PC-3 (cell line): ENCODE results near the gene ALG12. TPM values are rescaled to one million over a fixed set of nuclear protein-coding genes. Genes with fewer than 3 reads are reported as not detected.

Source experiments
- ATAC-seq: fragments of 200-7000 bp; cut with Tn5 transposase; 2 replicates; pipeline ENCODE4 v1.9.1; 2020; ENCODE audit warnings: mild to moderate bottlenecking, moderate library complexity
- BruUV-seq: library from RNA; stranded (reverse); fragments of 400-500 nt; replicated peaks from 2 replicates; lab custom pipeline; 2021; lab: Mats Ljungman, UMichigan
- CTCF ChIA-PET: fragments of 300-600 bp; sonication (Branson Sonifier 250); formaldehyde crosslinking; loops from one replicate; lab custom pipeline; 2022; ENCODE audit warnings: antibody characterized with exemption; lab: Charles Lee
- POLR2A ChIA-PET: fragments of 300-600 bp; sonication (Branson Sonifier 250); formaldehyde crosslinking; loops from one replicate; lab custom pipeline; 2022; ENCODE audit warnings: antibody characterized with exemption; ENCODE audit not compliant: unreplicated experiment; lab: Charles Lee
- DNase-seq: peaks from one replicate; pipeline ENCODE4 v3.0.0-alpha.2; 2015
- H2AFZ ChIP-seq: fragments of 300-600 bp; sonication (generic); 2 replicates; pipeline ENCODE4 v1.6.0; 2016; ENCODE audit warnings: antibody characterized with exemption, low read length
- H3F3A ChIP-seq: fragments of 300-600 bp; sonication (generic); one replicate; pipeline ENCODE4 v1.6.0; 2017; ENCODE audit warnings: antibody characterized with exemption, low read length, control low read depth, mild to moderate bottlenecking; ENCODE audit not compliant: unreplicated experiment
- H3K27ac ChIP-seq: fragments of 300-600 bp; sonication (generic); 2 replicates; pipeline ENCODE4 v1.5.1; 2016; ENCODE audit warnings: mild to moderate bottlenecking, low read length
- H3K27me3 ChIP-seq: fragments of 300-600 bp; sonication (generic); 2 replicates; pipeline ENCODE4 v1.6.1; 2016; ENCODE audit warnings: low read length, mixed read lengths
- H3K36me3 ChIP-seq: fragments of 300-600 bp; sonication (generic); 2 replicates; pipeline ENCODE4 v1.6.1; 2016; ENCODE audit warnings: low read depth, mixed run types, low read length, mixed read lengths
- H3K4me1 ChIP-seq: fragments of 300-600 bp; sonication (generic); 2 replicates; pipeline ENCODE4 v1.5.1; 2016; ENCODE audit warnings: low read length; ENCODE audit not compliant: insufficient read depth
- H3K4me2 ChIP-seq: fragments of 300-600 bp; sonication (generic); 2 replicates; pipeline ENCODE4 v1.6.0; 2016; ENCODE audit warnings: low read length
- H3K4me3 ChIP-seq: fragments of 300-600 bp; sonication (generic); 2 replicates; pipeline ENCODE4 v1.5.1; 2016; ENCODE audit warnings: mild to moderate bottlenecking, low read length, mixed read lengths
- H3K79me2 ChIP-seq: fragments of 300-600 bp; sonication (generic); 2 replicates; pipeline ENCODE4 v1.6.1; 2017; ENCODE audit warnings: low read length, mixed read lengths
- H3K9ac ChIP-seq: fragments of 300-600 bp; sonication (generic); 2 replicates; pipeline ENCODE4 v1.6.0; 2016; ENCODE audit warnings: mild to moderate bottlenecking, low read length
- H3K9me2 ChIP-seq: fragments of 300-600 bp; sonication (generic); replicated peaks from 2 replicates; pipeline ENCODE4 v1.6.1; 2016; ENCODE audit warnings: mixed run types, low read length, mixed read lengths
- H3K9me3 ChIP-seq: fragments of 300-600 bp; sonication (generic); 2 replicates; pipeline ENCODE4 v1.6.1; 2016; ENCODE audit warnings: low read length, mixed read lengths
- H4K20me1 ChIP-seq: fragments of 300-600 bp; sonication (generic); 2 replicates; pipeline ENCODE4 v1.6.1; 2016; ENCODE audit warnings: low read length, mixed read lengths
- EZH2 ChIP-seq: fragments of 300-600 bp; sonication (generic); IDR thresholded peaks from one replicate; pipeline ENCODE4 v1.6.1; 2017; ENCODE audit warnings: antibody characterized with exemption, mild to moderate bottlenecking, low read length; ENCODE audit not compliant: unreplicated experiment
- EZH2phosphoT487 ChIP-seq: fragments of 300-600 bp; sonication (generic); IDR thresholded peaks from 2 replicates; pipeline ENCODE4 v1.6.1; 2018; ENCODE audit warnings: mild to moderate bottlenecking, antibody characterized with exemption, low read length, borderline replicate concordance
- intact Hi-C: fragments of 100-400 bp; cut with micrococcal nuclease; formaldehyde crosslinking; loops from 2 replicates; pipeline ENCODE4 v1.9.0; 2023
- total RNA-seq: library from RNA; depleted of rRNA; stranded (reverse); fragments of >200 nt; gene quantifications from 2 replicates; pipeline ENCODE4 v1.2.3, GENCODE V29; 2014
- TF ChIP-seq, protein P1 (sequence below): fragments of 300-600 bp; sonication (generic); conservative IDR thresholded peaks from 2 replicates; pipeline ENCODE4 v1.5.1; 2017; ENCODE audit warnings: antibody characterized with exemption, low read depth, mild to moderate bottlenecking, low read length

The ALG12 gene
- total RNA-seq, 1 experiment from 2014 or later: 12.1 TPM

DNA sequence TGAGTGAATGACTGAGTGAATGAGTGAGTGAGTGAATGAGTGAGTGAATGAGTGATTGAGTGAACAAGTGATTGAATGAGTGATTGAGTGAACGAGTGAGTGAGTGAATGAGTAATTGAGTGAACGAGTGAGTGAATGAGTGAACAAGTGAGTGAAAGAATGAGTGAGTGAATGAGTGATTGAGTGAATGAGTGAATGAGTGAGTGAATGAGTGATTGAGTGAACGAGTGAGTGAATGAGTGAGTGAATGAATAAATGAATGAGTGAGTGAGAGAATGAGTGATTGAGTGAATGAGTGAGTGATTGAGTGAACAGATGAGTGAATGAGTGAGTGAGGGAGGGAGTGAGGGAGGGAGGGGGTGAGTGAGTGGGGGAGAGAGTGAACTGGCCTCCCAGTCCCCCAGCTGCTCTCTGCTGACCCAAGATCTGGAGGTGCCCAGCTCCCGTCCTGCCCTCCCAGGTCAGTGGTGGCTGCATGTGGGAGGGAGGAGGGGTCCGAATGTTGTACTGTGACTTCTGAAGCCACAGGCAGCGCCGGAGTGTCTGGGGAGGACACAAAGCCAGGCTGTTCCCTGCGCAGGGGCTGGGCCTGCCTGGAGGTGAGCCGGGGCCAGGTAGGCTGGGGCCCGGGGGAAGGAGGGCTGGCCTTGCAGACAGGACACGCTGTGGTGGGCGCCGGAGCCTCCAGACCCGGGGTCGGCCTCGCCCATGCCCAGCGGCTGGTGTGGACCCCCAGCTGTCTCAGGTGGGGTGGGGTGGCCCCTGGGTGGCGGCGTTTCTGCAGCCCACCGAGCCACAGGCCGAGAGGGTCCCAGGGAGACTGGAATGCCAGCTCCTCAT lies 24.5 kb upstream of the ALG12 start:
- intact Hi-C loops: no loop called here
- H3K79me2 ChIP-seq: no peaks in the 10 kb centered on the region
- CTCF ChIA-PET: no interaction called here
- no peak overlapping the region for H3K27ac ChIP-seq
- no peaks in the 10 kb centered on the region for H3K27me3 ChIP-seq
- no TSS peak for BruUV-seq
- no peaks in the 10 kb centered on the region for H3K4me1 ChIP-seq
- H3K36me3 ChIP-seq: no peaks in the 10 kb centered on the region
- no peak overlapping the region for H3K9ac ChIP-seq
- H4K20me1 ChIP-seq: no peaks in the 10 kb centered on the region
- H2AFZ ChIP-seq: no peak overlapping the region
- H3F3A ChIP-seq: no peaks in the 10 kb centered on the region
- POLR2A ChIA-PET: no interaction called here
- no peak overlapping the region for H3K4me2 ChIP-seq
- TF ChIP-seq, protein P1, sequence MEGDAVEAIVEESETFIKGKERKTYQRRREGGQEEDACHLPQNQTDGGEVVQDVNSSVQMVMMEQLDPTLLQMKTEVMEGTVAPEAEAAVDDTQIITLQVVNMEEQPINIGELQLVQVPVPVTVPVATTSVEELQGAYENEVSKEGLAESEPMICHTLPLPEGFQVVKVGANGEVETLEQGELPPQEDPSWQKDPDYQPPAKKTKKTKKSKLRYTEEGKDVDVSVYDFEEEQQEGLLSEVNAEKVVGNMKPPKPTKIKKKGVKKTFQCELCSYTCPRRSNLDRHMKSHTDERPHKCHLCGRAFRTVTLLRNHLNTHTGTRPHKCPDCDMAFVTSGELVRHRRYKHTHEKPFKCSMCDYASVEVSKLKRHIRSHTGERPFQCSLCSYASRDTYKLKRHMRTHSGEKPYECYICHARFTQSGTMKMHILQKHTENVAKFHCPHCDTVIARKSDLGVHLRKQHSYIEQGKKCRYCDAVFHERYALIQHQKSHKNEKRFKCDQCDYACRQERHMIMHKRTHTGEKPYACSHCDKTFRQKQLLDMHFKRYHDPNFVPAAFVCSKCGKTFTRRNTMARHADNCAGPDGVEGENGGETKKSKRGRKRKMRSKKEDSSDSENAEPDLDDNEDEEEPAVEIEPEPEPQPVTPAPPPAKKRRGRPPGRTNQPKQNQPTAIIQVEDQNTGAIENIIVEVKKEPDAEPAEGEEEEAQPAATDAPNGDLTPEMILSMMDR: no peak
- TF ChIP-seq EZH2 (no peak), EZH2phosphoT487 (no peak)
- H3K9me3 ChIP-seq: no peaks in the 10 kb centered on the region
- no peaks in the 10 kb centered on the region for H3K9me2 ChIP-seq
- ATAC-seq: no peak
- no peak overlapping the region for H3K4me3 ChIP-seq
- no peak for DNase-seq

DNA sequence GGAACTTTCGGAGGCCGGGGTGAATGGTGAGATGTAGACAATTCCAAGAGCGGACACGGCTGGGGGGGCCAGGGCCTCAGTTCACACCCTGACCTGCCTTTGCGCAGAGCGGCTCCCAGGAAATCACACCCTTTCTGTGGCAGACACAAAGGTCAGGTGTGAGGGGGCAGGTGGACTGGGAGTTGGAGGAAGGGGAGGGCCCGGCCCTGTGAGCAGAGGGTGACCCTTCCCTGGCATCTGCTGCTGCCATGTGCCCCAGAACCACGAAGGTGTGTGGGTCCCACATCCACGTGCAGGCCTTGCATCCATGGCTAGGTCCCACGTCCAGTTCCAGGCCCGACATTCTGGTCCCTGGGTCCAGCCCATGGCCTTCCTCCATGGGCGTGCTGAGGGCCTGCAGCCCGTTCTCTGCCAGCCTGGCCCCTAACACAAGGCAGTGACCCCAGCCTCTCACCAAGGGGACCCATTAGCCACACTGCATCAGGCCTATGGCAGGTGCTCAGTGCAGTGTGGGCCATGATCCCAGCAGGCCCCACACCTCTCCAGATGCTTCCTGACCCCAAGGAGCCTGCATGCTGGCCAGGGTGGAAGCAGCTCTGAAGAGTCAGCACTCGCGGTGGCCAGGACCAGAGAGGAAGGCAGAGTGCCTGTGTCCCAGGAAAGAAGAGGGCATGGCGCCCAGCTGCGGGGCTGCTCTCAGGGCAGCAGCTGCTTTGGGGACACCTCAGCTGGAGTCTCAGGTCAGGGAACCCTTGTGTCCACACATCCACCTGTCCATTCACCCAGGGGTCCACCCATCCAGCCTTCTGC lies 23.5 kb upstream of the ALG12 start:
- Histone ChIP-seq H3K4me2 (no peak overlapping the region), H3K36me3 (no peaks in the 10 kb centered on the region), H3K4me3 (no peak overlapping the region), H4K20me1 (no peaks in the 10 kb centered on the region), H3K9me3 (no peaks in the 10 kb centered on the region), H3K9me2 (no peaks in the 10 kb centered on the region), H3K4me1 (no peaks in the 10 kb centered on the region), H3K9ac (no peak overlapping the region), H2AFZ (no peak overlapping the region), H3K79me2 (no peaks in the 10 kb centered on the region), H3K27me3 (no peaks in the 10 kb centered on the region), H3F3A (no peaks in the 10 kb centered on the region), H3K27ac (no peak overlapping the region)
- DNase-seq: no peak
- BruUV-seq: no TSS peak
- intact Hi-C loops: no loop called here
- no peak for TF ChIP-seq EZH2phosphoT487
- TF ChIP-seq EZH2: no peak
- TF ChIP-seq, protein P1: no peak
- ATAC-seq: no peak
- CTCF ChIA-PET: no interaction called here
- POLR2A ChIA-PET: no interaction called here
